ENCODE measurements around the gene RNF207. TPM values are rescaled to one million over a fixed set of nuclear protein-coding genes. Genes with fewer than 3 reads are reported as not detected.

The RNF207 gene
- total RNA-seq, 1 experiment from 2014 or later: 115 TPM

DNA sequence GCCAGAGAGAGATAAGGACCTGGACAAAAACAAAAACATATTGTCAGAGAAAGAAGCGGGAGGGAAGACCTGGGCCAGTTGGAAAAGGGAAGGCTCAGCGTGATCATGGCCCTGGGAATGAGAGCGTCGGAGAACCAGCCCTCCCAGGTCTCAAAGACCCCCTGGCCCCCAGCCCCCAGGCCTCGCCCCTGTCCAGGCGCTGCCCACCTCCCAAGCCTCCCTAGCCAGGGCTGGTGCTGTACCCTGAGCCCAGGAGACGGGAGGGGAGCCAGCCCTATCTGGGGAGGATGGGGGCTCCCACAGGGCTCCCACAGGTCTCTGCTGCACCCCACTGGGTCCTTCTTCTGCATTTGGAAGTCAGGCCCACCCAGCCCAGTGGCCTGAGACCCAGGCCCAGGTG lies 40.9 kb upstream of the RNF207 start:
- no peak for ATAC-seq
- Histone ChIP-seq H3K4me1 (ENCODE audit: control insufficient read depth, insufficient read depth, low read length) (peaks cover 4% of the 10 kb centered on the region), H3K36me3 (ENCODE audit: control insufficient read depth, insufficient read depth, low read length) (no peaks in the 10 kb centered on the region), H3K9me3 (ENCODE audit: control insufficient read depth, insufficient read depth, low read depth, low read length) (no peaks in the 10 kb centered on the region), H3K27ac (ENCODE audit: low read length) (no peak overlapping the region), H3K27me3 (ENCODE audit: control insufficient read depth, insufficient read depth, low read length) (no peaks in the 10 kb centered on the region), H3K4me3 (ENCODE audit: low read depth in 2 of 2, low read length in 2 of 2) (no peak overlapping the region)
- ChIA-PET CTCF (no interaction called here), POLR2A (no interaction called here)
- BruUV-seq (replicated peaks): no TSS peak
- in situ Hi-C loops (cut with HindIII; ENCODE audit: low pct_unique_long_range_greater_than_20kb, low sequenced_read_pairs): no loop called here
- intact Hi-C loops (cut with micrococcal nuclease; ENCODE audit: unreplicated experiment): no loop called here
- TF ChIP-seq SIN3A (IDR thresholded peaks at IDR 0.05; ENCODE audit: borderline replicate concordance, insufficient read depth, low read depth, low read length) (no peak), CTCF (IDR thresholded peaks at IDR 0.05) (no peak), TCF7L2 (IDR thresholded peaks at IDR 0.05; ENCODE audit: low read depth, low read length) (no peak), POLR2AphosphoS5 (IDR thresholded peaks at IDR 0.05; ENCODE audit: low read depth, low read length) (no peak)
- TF ChIP-seq, protein P1, sequence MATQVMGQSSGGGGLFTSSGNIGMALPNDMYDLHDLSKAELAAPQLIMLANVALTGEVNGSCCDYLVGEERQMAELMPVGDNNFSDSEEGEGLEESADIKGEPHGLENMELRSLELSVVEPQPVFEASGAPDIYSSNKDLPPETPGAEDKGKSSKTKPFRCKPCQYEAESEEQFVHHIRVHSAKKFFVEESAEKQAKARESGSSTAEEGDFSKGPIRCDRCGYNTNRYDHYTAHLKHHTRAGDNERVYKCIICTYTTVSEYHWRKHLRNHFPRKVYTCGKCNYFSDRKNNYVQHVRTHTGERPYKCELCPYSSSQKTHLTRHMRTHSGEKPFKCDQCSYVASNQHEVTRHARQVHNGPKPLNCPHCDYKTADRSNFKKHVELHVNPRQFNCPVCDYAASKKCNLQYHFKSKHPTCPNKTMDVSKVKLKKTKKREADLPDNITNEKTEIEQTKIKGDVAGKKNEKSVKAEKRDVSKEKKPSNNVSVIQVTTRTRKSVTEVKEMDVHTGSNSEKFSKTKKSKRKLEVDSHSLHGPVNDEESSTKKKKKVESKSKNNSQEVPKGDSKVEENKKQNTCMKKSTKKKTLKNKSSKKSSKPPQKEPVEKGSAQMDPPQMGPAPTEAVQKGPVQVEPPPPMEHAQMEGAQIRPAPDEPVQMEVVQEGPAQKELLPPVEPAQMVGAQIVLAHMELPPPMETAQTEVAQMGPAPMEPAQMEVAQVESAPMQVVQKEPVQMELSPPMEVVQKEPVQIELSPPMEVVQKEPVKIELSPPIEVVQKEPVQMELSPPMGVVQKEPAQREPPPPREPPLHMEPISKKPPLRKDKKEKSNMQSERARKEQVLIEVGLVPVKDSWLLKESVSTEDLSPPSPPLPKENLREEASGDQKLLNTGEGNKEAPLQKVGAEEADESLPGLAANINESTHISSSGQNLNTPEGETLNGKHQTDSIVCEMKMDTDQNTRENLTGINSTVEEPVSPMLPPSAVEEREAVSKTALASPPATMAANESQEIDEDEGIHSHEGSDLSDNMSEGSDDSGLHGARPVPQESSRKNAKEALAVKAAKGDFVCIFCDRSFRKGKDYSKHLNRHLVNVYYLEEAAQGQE (IDR thresholded peaks at IDR 0.05; ENCODE audit: insufficient read depth in 1 of 2, low read depth in 2 of 2, low read length in 1 of 2): no peak
- DNase-seq (ENCODE audit: low read depth, low spot score): no peak

- ATAC-seq (no peak), DNase-seq (ENCODE audit: low read depth, low spot score) (no peak)
- Histone ChIP-seq H3K36me3 (ENCODE audit: control insufficient read depth, insufficient read depth, low read length) (no peaks in the 10 kb centered on the region), H3K27me3 (ENCODE audit: control insufficient read depth, insufficient read depth, low read length) (no peaks in the 10 kb centered on the region), H3K4me3 (ENCODE audit: low read depth in 2 of 2, low read length in 2 of 2) (no peak overlapping the region), H3K4me1 (ENCODE audit: control insufficient read depth, insufficient read depth, low read length) (peaks cover 8% of the 10 kb centered on the region), H3K9me3 (ENCODE audit: control insufficient read depth, insufficient read depth, low read depth, low read length) (no peaks in the 10 kb centered on the region), H3K27ac (ENCODE audit: low read length) (no peak overlapping the region)
- CTCF ChIA-PET: no interaction called here
- POLR2A ChIA-PET: interaction anchor here (0.7 kb wide), 1 partner anchor 24 kb away, joined by 4 read pairs; no protein-coding TSS in a partner anchor
- BruUV-seq (replicated peaks): no TSS peak
- in situ Hi-C loops (cut with HindIII; ENCODE audit: low pct_unique_long_range_greater_than_20kb, low sequenced_read_pairs) (no loop called here), intact Hi-C loops (cut with micrococcal nuclease; ENCODE audit: unreplicated experiment) (no loop called here)
- TF ChIP-seq TCF7L2 (IDR thresholded peaks at IDR 0.05; ENCODE audit: low read depth, low read length) (no peak), POLR2AphosphoS5 (IDR thresholded peaks at IDR 0.05; ENCODE audit: low read depth, low read length) (no peak), CTCF (IDR thresholded peaks at IDR 0.05) (no peak), SIN3A (IDR thresholded peaks at IDR 0.05; ENCODE audit: borderline replicate concordance, insufficient read depth, low read depth, low read length) (no peak)
- TF ChIP-seq, protein P1 (IDR thresholded peaks at IDR 0.05; ENCODE audit: insufficient read depth in 1 of 2, low read depth in 2 of 2, low read length in 1 of 2): no peak
These were observed 40.4 kb upstream of the RNF207 start for GRCh38 chr1:6165441-6165985.

Measured in Panc1 (cell line).